ENCODE measurements around the gene LMTK3.

DNA sequence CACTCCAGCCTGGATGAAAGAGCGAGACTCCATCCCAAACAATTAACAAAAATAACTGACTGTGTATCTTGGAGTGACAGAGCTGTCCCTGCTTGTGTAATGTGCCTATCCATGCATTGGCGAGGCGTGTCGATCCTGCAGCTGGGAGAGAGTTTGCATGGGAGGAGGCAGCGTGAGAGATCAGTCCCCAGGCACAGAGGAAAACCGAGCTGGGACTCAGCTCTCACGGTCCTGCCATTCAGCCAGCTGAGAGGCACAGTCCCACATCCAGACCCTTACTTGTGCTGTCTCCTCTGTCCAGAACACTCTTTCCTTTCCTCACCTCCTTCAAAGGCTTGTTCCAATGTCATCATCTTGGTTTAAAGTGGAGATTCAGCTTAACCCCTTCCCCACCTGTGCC lies 28.5 kb upstream of the LMTK3 start:
- TF ChIP-seq, protein P1, sequence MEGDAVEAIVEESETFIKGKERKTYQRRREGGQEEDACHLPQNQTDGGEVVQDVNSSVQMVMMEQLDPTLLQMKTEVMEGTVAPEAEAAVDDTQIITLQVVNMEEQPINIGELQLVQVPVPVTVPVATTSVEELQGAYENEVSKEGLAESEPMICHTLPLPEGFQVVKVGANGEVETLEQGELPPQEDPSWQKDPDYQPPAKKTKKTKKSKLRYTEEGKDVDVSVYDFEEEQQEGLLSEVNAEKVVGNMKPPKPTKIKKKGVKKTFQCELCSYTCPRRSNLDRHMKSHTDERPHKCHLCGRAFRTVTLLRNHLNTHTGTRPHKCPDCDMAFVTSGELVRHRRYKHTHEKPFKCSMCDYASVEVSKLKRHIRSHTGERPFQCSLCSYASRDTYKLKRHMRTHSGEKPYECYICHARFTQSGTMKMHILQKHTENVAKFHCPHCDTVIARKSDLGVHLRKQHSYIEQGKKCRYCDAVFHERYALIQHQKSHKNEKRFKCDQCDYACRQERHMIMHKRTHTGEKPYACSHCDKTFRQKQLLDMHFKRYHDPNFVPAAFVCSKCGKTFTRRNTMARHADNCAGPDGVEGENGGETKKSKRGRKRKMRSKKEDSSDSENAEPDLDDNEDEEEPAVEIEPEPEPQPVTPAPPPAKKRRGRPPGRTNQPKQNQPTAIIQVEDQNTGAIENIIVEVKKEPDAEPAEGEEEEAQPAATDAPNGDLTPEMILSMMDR (conservative IDR thresholded peaks at IDR 0.05 in 1 of 2, IDR thresholded peaks at IDR 0.05 in 1 of 2; ENCODE audit: extremely low read depth in 1 of 2, insufficient read depth in 1 of 2, low read depth in 1 of 2, low read length in 2 of 2) = no peak
- TF ChIP-seq EZH2 (IDR thresholded peaks at IDR 0.05; ENCODE audit: borderline replicate concordance, low read length) = no peak

Data from mammary epithelial cell (primary cell).